Measurements from ENCODE around the gene SLC15A5.
A peak's percentile ranks its signal among the peaks of the same experiment; 100 is the strongest.

SLC15A5 gene

DNA sequence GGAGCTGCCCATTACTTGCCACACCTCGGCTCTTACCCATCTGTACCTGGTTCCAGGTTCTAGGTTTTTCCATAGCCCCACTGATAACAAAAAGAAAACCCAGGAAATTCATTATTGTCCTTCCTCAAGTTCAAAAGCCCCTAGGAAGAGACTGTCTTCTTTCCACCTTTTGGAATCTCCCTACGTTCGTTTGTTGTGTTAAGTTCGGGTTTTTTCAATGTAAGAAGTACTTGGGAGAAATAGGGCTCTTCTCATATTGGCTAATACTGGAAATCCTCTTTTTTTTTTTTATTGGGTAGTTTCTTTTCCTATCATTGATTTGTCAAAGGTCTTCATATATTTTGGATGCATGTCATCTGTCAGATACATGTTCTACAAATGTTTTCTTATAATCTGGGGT is 17.3 kb downstream of the SLC15A5 start:
- DNase-seq: no peak

DNA sequence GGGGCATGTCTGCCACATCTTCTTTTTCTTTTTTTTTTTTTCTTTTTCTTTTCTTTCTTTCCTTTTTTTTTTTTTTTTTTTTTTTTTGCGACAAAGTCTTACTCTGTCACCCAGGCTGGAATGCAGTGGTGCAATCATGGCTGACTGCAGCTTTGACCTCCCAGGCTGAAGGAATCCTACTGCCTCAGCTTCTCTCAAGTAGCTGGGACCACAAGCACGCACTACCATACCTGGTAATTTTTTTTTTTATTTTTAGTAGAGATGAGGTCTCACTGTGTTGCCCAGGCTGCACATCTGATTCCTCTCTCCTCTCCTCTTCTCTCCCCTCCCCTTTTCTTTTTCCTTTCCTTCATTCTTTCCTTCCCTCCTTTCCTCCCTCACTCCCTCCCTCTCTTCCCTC is 18.5 kb downstream of the SLC15A5 start:
- no peak for DNase-seq

DNA sequence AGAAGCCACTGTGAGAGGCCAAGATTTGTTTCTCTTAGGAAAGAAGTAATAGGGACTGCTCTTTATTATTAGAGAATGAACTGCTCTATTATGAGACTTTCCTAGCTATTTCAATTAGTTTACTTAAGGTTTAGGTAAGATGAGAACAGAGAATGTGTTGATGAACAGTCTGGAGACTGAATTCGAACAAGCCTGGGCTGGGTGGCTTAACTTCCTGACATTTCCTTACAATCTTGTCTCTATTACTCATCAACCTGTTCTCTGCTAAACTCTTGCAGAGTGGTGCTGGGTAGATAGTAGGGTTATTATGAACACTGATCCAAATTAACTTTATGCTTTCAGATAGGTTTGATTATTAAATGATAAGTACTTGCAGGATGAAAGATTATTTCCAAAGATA is 31.2 kb downstream of the SLC15A5 start:
- no peak for DNase-seq

DNA sequence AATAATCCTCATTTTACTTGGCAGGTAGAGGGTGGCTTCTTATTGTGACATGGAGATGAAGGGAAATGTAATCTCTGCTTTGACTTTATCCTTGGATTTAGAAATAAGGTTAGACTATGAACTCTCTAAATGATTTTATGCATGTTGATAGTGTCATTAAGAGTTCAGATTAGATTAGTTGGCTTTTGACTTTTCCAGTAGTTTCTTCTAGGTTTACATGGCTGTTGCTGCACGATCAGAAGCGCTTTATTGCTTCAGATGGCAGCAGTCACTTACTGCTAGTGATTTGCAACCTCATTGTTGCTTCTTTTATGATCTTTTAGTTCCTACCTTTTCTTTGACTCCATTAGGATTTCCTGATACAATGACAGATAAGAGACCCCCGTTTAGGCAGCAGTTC is 32.3 kb downstream of the SLC15A5 start:
- DNase-seq: no peak

DNA sequence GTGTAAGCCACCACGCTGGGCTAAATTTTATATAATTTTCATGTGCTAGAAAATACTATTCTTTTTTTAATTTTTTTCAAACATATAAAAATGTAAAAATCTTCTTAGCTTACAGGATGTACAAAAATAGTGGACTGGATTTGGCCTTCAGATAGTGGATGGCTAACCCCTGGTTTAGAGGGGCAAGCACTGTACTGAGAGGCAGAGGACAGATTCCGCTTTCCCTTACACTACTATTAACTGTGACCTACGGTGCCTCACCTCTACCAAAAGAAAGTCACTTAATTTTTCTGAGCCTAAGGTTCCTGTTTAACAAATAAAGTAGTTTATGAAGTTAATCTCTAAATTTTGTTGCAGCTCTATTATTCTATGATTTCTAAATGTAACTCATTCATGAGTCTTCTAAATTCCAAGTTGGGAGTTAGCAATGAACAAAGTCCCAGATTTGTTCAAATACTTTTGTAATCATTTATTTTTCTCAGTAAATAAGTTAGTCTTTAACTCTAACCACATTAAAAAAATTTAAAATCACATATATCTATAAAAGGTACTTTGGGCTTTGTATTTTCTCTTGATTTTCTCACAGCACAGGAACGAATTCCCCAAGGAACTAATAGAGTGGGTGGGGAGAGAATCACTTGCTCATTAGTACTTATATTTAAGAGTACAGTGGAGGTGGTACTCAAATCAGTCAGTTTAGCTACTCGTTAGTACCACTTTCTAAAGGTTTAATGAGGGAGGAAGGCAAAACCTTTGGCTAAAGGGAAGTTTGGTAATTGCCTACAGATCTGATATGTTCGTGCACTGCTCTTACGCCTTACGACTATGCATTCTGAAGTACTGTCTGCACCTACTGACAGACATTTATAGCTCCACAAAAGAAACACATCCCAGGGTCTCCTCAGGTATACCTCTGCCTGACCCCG is 33.7 kb downstream of the SLC15A5 start:
- no peak for DNase-seq

DNA sequence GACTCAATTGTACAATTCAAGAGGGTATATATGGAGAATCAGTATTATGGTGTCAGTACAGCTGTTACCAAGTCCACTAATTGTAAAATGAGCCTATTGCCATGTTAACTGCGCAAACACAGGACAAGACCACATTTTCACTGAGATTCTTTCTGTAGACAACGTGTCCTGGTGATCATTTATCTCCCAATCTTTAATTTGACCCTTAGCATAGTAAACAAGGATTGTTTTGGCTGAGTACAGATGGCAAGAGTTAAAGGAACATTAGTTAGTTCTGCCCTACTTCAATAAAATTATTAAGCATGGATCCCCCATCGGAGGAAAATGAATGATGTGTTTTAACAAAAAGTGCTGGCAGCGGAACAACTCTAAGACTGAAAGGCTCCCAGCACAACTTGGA is 36.1 kb downstream of the SLC15A5 start:
- no peak for DNase-seq

DNA sequence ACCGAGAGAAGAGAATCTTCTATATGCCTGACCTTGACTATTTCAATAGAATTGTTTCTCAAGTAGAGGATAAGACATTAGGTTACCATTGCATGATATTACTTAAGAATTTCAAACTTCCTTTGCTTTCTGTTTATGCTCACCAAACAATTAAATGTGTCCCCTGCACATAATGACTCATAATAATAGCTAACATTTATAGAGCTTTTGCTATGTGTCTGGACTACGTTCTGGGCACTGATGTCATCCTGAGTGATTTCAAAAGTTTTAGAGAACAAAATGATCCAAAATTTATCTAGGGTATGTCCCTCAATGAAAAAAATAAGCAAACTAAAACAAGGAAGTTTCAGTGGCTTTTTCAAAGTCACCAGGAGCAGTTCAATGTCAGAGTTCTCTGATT is 38.8 kb downstream of the SLC15A5 start:
- DNase-seq: no peak

DNA sequence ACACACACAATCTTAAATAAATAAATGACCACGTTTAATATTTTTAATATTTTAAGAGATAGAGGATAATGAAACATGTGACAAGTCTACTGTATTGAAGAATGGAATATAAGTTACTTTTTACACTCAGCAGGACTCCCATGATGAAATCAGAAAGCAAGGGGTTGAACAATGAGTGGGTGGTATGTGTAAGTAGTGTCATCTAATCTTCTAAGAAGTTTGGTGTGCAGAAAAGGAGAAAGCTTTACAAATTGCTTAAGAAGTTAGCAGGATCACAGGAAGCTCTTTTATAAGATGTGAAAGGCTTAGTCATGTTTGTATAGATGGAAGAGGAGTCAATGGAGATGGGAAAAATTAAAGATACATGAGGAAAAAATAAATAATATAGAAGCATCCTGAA is 47.8 kb downstream of the SLC15A5 start:
- no peak for DNase-seq

DNA sequence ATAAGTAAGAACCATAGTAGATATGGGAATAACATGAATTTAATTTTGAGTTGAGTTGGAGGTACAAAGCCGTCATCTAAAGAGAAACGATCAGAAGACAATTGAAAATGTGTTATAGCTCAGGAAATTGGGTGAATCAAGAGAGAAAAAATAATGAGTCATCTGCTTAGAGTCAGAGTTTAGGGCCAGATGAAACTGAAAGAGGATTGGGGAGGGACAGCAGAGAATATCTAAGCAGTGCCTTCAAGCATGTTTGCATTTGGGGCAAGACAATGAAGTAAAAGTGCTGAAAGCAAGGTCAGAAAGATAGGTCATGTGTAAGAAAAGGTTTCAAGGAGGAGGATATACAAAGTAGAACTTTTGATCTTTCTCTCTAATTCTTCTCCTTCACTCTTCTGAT is 49.4 kb downstream of the SLC15A5 start:
- DNase-seq: peak; percentile 2

DNA sequence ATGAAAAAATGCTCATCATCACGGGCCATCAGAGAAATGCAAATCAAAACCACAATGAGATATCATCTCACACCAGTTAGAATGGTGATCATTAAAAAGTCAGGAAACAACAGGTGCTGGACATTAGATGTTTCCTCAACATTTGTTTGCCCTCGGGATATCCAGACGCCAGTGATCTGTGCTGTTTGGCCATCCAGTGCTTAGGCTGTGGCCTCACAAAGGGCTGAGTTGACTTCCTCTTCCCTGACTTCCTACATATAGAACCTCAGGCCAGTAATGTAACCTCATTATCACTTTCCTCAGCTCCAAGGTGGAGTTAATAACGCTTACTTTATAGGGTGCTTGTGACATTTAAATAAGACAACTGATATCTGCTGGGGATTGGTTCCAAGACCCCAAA is 51.8 kb downstream of the SLC15A5 start:
- no peak for DNase-seq

DNA sequence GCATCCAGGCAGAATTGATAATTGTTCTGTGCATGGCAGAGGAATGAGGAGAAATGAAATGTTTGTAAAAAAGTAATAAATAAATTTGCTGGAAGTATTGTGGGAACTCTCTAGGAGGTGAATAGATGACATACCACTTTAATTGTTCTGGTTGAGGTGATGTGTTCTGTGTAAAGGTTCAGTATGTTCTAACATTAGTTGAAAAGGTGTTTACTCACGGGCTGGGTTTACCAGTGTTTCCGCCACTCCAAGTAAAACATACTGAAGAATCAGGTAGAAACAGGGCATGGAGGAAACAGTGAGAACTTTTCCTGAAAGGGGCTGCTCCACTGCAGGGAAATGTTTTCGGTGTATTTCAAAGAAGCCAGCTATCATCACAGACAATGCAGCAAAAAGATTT is 53.3 kb downstream of the SLC15A5 start:
- no peak for DNase-seq

DNA sequence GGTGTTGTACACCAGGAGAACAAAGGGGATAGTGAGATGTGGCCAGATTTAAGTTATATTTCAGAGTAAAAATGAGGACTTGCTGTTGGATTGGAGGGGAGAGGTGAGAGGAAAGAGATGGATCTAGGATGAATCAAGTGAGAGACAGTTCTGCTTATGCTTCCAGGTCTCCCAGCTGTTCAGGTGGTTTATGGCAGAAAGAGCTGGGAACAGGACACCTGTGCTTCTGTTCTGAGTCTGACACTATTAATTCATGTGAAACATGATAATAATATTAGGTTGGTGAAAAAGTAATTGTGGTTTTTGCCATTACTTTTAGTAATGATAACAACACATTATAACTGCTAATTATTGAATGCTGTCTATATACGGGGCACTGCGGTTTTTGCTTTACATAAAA is 55.7 kb downstream of the SLC15A5 start:
- DNase-seq: no peak

DNA sequence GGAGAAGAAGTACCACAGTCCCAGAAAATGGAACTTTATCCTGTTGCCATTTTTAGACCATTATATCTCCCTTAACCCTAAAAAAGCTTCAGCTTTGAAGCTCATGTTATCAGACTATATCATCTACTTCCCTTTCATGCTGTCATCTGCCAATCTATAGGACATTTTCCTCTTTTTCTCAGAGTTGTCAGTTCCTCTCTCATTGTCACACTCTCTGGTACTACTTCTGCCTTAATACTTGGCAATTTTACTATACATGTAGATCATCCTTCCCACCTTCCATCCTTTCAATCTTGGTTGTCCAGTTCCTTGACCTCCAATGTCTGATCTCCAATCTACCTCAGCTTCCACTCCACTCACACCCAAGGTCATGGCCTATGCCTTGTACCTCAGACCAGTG is 57.4 kb downstream of the SLC15A5 start:
- DNase-seq: no peak

DNA sequence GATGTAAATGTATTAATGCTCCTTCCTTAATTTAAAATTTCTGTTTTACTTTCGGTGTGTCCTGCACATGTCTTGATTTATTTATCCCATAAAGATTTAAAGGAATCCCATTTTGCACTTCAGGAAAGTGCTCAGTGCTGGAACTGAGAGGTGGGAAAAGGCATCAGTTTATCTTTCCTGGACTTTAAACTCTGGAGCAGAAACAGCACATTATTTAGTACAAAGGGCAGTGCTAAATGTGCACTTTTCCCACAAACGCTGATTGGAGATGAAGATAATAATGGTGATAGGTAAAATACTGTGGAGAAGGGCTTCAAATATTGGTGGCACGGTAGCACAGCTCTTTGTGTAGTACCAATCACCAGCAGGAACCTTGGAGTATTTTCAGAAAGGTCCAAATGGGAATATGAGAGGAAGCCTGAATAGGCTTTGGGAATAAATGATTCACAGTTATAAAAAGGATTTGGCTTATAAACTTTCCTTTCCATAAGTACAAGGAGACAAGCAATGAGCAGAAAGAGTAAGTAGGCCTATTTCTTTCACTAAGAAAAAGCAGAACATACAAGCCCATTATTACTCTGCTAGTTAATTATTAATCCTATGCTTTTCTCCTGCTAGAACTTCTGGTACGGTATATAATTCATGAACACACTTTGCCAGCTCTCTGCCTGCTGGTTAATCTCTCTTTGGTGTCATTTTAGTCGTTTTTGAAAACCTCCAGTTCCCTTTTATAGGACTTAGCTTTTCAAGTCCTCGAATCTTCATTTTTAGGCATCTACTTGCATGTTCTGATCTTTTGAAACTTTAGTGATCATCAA is 58.3 kb downstream of the SLC15A5 start:
- DNase-seq: no peak

DNA sequence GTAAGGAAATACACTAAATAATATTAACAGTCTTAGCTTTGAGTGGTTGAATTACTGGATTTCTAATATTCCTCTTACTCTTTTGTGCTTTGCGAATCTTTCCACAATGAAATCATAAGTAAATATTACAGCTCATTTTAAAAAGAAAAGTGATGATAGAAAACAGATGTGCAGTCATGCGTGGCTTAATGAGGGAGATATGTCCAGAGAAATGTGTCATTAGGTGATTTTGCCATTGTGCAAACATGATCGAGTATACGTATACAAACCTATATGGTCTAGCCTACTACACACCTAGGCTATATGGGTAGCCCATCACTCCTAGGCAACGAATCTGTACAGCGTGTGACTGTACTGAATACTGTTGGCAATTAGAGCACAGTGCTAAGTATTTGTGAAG is 59.3 kb downstream of the SLC15A5 start:
- DNase-seq: no peak

DNA sequence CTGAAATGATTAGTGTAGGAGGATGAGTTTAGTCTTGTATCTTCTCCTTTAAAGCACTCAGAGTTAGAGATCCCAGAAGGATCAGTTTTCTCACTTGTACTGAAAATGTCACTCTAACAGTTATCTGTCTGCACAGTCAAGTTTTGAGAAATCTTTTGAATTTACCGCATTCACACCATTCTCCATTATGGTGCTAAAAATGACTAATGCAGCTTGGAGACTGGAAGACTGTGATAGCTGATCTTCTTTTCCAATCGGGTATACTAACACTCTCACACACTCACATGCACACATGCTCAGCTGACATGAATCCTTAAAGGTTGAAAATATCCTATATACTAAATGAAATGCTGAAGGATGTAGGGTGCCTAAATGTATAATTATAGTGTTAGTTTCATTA is 65.8 kb downstream of the SLC15A5 start:
- no peak for DNase-seq

DNA sequence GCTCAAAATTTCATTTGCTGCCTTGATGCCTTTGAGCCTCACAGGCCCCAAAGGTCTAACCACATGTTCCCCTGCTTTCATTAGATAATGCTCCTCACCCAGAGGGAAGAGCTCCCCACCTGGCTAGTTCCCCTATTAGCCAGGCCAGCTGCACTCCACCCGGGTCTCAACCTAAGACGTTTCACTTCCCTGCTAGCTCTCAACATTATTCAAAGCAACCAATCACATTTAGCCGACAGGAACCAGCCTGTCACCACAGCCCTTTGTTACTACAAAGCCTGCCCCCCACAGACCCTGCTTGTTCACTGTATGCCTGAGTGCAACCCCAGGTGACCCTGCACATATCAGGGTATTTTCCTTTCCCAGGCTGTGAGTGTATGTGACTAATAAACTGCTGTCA is 78.6 kb downstream of the SLC15A5 start:
- no peak for DNase-seq

DNA sequence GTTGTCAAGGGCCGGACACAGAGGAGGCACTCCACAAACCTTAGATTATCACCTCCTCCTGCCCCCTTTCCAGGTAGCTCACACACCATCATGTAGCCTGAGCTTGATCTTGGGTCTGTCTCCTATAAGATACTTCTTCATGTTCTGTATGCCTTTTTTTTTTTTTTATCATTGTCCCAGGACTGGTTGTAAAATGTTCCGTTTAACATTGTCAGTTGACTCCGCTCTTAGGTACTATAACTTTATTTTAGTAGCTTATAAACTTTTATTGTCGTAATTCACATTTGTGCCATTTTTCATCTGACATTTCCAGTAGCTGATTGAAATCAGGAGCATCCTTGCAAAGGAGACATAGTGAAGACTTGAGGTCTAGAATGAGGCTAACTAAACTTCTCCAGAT is 79.9 kb downstream of the SLC15A5 start:
- no peak for DNase-seq

DNA sequence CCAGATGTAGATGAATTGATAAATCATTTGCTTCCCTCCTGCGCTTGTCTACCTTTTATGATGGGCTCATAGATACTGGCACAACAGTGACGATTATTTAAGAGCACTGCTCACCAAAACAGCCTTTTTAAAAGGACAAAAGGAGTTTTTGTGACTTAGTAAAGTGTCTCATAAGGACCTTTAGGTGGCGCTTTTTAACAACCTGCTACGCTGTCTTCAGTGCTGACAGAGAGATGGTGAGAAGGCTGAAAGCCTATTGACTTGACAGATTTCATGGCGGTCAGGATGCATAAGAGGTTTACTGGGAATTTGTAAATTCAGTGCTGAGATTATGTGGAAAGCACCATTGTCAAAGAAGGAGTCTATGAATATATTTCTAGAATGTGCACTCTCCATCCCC is 87.6 kb downstream of the SLC15A5 start:
- DNase-seq: no peak

DNA sequence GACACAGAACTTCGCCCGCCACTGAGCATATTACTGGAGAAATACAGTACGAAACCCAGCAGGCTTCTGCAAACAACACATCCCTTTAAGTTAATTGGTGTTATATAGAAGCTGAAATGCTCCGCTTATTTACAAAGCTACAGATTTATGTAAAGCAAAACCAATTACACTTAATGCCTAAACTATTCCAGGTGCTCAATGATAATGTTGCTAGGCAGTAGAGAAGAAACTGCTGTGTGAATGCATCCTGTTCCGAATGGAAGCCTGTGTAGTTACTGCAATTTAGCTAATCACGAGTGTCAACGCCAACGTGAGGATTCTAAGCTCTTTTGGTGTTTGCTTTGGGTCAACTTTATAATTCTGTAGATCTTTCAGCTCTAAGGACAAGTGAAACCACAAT is 89.8 kb downstream of the SLC15A5 start:
- DNase-seq: no peak

DNA sequence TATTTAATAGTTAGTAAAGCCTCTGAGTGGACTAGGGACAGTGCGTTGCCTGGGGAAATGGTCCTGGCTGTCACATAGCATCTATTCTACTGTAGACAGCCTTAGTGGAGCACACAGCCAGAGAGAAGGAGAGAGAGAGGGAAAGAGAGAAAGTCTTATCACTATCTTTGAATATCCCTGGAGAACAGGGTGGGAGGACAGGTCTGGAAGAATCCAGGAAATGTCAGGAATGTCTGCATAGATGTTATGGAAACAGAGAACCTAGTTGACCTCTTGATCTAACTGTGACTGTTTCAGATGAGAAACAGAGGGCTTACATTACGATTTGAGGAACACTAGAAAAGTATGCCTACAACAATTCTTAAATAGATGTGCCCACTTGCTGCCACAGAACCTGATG is 92.8 kb downstream of the SLC15A5 start:
- no peak for DNase-seq

DNA sequence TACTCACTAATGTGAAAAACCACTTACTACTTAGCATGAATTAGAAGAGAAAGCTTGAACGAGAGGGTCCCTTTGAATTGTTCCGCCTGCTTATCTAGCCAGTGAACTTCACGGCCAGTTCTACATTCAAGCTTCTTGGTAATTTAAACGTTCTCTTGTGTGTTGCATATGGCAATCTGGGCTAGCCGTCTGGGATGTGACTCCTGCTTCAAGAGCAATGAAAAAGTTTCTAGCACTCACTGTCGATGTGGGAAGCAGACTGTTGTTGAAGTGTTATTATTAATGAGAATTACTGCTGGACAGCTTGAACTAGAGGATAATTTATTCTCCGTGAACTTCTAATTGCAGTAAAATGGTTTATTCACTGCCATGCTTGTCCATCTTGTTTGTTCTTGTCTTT is 93.9 kb downstream of the SLC15A5 start:
- DNase-seq: no peak

DNA sequence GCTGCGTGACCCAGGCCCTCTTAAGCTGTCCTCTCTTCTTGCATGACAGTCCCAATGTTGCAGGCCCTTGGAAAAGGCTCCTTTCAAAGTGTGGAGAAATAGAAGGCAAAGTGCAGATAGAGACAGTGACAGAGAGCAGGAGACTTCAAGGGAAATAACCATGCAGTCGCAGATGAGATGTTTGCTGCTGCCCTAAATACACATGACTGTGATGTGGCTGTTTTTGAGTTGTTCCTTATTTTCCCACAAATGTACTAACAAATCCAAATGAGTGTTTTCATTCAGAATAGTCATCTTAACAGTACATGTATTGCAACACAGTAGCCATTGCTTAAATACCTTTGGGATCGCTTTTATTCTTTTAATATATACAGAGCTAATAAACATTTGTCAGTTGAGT is 101.6 kb downstream of the SLC15A5 start:
- DNase-seq: no peak

DNA sequence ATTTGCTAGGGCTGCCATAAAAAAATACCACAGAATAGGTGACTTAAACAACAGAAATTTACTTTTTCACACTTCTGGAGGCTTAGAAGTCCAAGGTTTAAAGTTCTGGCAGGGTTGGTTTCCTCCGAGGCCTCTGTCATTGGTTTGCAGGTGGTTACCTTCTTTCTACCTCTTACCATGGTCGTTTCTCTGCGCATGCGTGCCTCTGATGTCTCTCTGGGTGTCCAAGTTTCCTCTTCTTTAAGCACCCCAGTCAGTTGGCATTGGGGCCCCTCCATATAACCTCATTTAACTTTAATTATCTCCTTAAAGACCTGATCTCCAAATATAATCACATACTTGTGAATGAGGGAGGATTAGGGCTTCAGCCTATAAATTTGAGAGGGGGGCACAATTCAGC is 103.2 kb downstream of the SLC15A5 start:
- DNase-seq: no peak
